HepG2 (cell line): ENCODE results near the gene UBE2M. TPM values are rescaled to one million over a fixed set of nuclear protein-coding genes. Genes with fewer than 3 reads are reported as not detected.

Experiments
- CTCF ChIP-seq: sonication (generic); formaldehyde crosslinking; IDR thresholded peaks from 2 replicates; pipeline ENCODE4 v1.5.0; 2020; ENCODE audit warnings: mild to moderate bottlenecking, missing genetic modification reagents, moderate library complexity
- HMGA1 ChIP-seq: sonication (generic); formaldehyde crosslinking; conservative IDR thresholded peaks from 2 replicates; pipeline ENCODE4 v1.4.0; 2020; ENCODE audit warnings: missing genetic modification reagents
- NCOR1 ChIP-seq: fragments of 200-600 bp; sonication (generic); IDR thresholded peaks from 2 replicates; pipeline ENCODE4 v1.7.0; 2017; ENCODE audit warnings: antibody characterized with exemption, low read length, borderline replicate concordance
- PTBP1 ChIP-seq: fragments of 200-400 bp; formaldehyde crosslinking; IDR thresholded peaks from 2 replicates; pipeline ENCODE4 v1.6.1; 2018; ENCODE audit warnings: low read length, low read depth; ENCODE audit not compliant: poor library complexity, severe bottlenecking
- TFE3 ChIP-seq: IDR thresholded peaks from 2 replicates; pipeline ENCODE4 v1.6.1; 2016
- THAP8 ChIP-seq: sonication (generic); formaldehyde crosslinking; IDR thresholded peaks from 2 replicates; pipeline ENCODE4 v1.5.1; 2020; ENCODE audit warnings: missing genetic modification reagents, mild to moderate bottlenecking, borderline replicate concordance
- TIGD3 ChIP-seq: sonication (generic); formaldehyde crosslinking; IDR thresholded peaks from 2 replicates; pipeline ENCODE4 v1.5.1; 2020; ENCODE audit warnings: mild to moderate bottlenecking, missing genetic modification reagents, borderline replicate concordance
- ZBTB3 ChIP-seq: sonication (generic); formaldehyde crosslinking; IDR thresholded peaks from 2 replicates; pipeline ENCODE4 v1.4.0; 2020; ENCODE audit warnings: low read depth, mild to moderate bottlenecking, moderate library complexity, missing genetic modification reagents, borderline replicate concordance
- ZHX1 ChIP-seq: sonication (generic); formaldehyde crosslinking; IDR thresholded peaks from 2 replicates; pipeline ENCODE4 v1.8.1; 2022; ENCODE audit warnings: low read depth, mild to moderate bottlenecking, missing genetic modification reagents
- ZNF224 ChIP-seq: sonication (generic); formaldehyde crosslinking; IDR thresholded peaks from 2 replicates; pipeline ENCODE4 v1.5.0; 2020; ENCODE audit warnings: mild to moderate bottlenecking, missing genetic modification reagents
- ZNF329 ChIP-seq: sonication (generic); formaldehyde crosslinking; IDR thresholded peaks from 2 replicates; pipeline ENCODE4 v1.9.0; 2021; ENCODE audit warnings: low read depth, mild to moderate bottlenecking, missing genetic modification reagents
- ZNF33A ChIP-seq: sonication (generic); formaldehyde crosslinking; IDR thresholded peaks from 2 replicates; pipeline ENCODE4 v1.5.1; 2020; ENCODE audit warnings: missing genetic modification reagents, mild to moderate bottlenecking, moderate library complexity, borderline replicate concordance
- ZNF746 ChIP-seq: sonication (generic); formaldehyde crosslinking; IDR thresholded peaks from 2 replicates; pipeline ENCODE4 v1.8.0; 2022; ENCODE audit warnings: mild to moderate bottlenecking, missing genetic modification reagents
- ZNF800 ChIP-seq: sonication (generic); formaldehyde crosslinking; IDR thresholded peaks from 2 replicates; pipeline ENCODE4 v1.4.0; 2020; ENCODE audit warnings: missing genetic modification reagents
- ZNF83 ChIP-seq: sonication (generic); formaldehyde crosslinking; IDR thresholded peaks from 2 replicates; pipeline ENCODE4 v1.4.0; 2020; ENCODE audit warnings: missing genetic modification reagents, mild to moderate bottlenecking, borderline replicate concordance
- ZSCAN31 ChIP-seq: sonication (generic); formaldehyde crosslinking; IDR thresholded peaks from 2 replicates; pipeline ENCODE4 v1.5.0; 2020; ENCODE audit warnings: low read depth, mild to moderate bottlenecking, missing genetic modification reagents
- polyA plus RNA-seq, 8 experiments: library from polyadenylated mRNA; depleted of rRNA in 3 of 8; stranded (reverse) in 7 of 8; unstranded in 1 of 8; fragments of >200 nt; fragmentation: Illumina TruSeq in 4 of 8; extraction: Trizol in 4 of 8; gene quantifications; 2 replicates each; pipeline versions ENCODE4 v1.2.1 to v1.2.3, GENCODE V29; 2011 to 2016; ENCODE audit warnings: low read depth in 4 of 8, missing spikeins in 1 of 8, mixed read lengths in 1 of 8; ENCODE audit not compliant: insufficient read depth in 1 of 8
- total RNA-seq, 5 experiments: library from RNA; depleted of rRNA; stranded (reverse); fragments of >200 nt; fragmentation: Illumina TruSeq; extraction: Trizol; gene quantifications; 2 replicates each; pipeline ENCODE4 v1.2.3, GENCODE V29; 2016; ENCODE audit warnings: low read depth in 1 of 5

Gene UBE2M
- total and polyA plus RNA-seq, 2 of the 13 experiments (the other 11 are each of a cell fraction or from before 2014, with no cell fraction given), result 36.2 to 50.3 TPM

- TF ChIP-seq ZNF800 (no peak), TFE3 (CRISPR knock-in tag) (no peak), ZHX1 (peak; percentile 62; the same call in 1 of the 2 replicates), THAP8 (CRISPR knock-in tag) (no peak), PTBP1 (no peak), CTCF (CRISPR knock-in tag) (no peak), ZNF83 (CRISPR knock-in tag) (no peak; the same call in 1 of the 2 replicates), ZNF224 (CRISPR knock-in tag) (no peak), ZBTB3 (no peak; the same call in 1 of the 2 replicates), NCOR1 (peak; percentile 32; the same call in 1 of the 2 replicates), ZNF746 (CRISPR knock-in tag) (peak; percentile 48; the same call in 1 of the 2 replicates), HMGA1 (CRISPR knock-in tag) (no peak), ZNF33A (CRISPR knock-in tag) (no peak), ZSCAN31 (CRISPR knock-in tag) (peak; percentile 58), ZNF329 (no peak; the same call in 1 of the 2 replicates), TIGD3 (CRISPR knock-in tag) (no peak; the same call in 1 of the 2 replicates)
These were observed 14.4 kb downstream of the UBE2M start, which contains the start of gene TRIM28 (continued) for GRCh38 chr19:58543826-58544590.
